Prostate gland (tissue), 2 donors: ENCODE data around the gene CHCHD3. TPM values are rescaled to one million over a fixed set of nuclear protein-coding genes. Genes with fewer than 3 reads are reported as not detected.

Experiments
- DNase-seq: peaks from one replicate; pipeline ENCODE4 v3.0.0-alpha.2; 2019; ENCODE audit warnings: low spot score
- H3K27ac ChIP-seq, 2 donors: fragments of 200-600 bp; sonication (generic); 2 replicates each; pipeline ENCODE4 v1.5.1; 2017 to 2019
- H3K27me3 ChIP-seq: fragments of 200-600 bp; sonication (generic); replicated peaks from 2 replicates; pipeline ENCODE4 v1.5.1; 2019; ENCODE audit not compliant: insufficient read depth
- H3K36me3 ChIP-seq, 2 donors: fragments of 200-600 bp; sonication (generic); 1 replicate in 1 of 2; 2 replicates in 1 of 2; pipeline versions ENCODE4 v1.5.1 to v1.8.1; 2017 to 2019
- H3K4me1 ChIP-seq: fragments of 200-600 bp; sonication (generic); replicated peaks from 2 replicates; pipeline ENCODE4 v1.5.1; 2019
- H3K4me3 ChIP-seq, 2 donors: fragments of 200-600 bp; sonication (generic); 2 replicates each; pipeline ENCODE4 v1.5.1; 2017 to 2019
- H3K9me3 ChIP-seq: fragments of 200-600 bp; sonication (generic); 2 replicates; pipeline ENCODE4 v1.5.1; 2017
- CTCF ChIP-seq, 4 experiments: fragments of 200-600 bp in 2 of 4; fragments of 450-650 bp in 2 of 4; sonication (generic) in 2 of 4; IDR thresholded peaks; 1 replicate in 3 of 4; 2 replicates in 1 of 4; pipeline ENCODE4 v1.5.1; 2016 to 2019; ENCODE audit warnings: antibody characterized with exemption in 4 of 4, mild to moderate bottlenecking in 2 of 4, moderate library complexity in 2 of 4
- POLR2A ChIP-seq: fragments of 450-650 bp; IDR thresholded peaks from one replicate; pipeline ENCODE4 v1.6.1; 2016; ENCODE audit warnings: antibody characterized with exemption, mild to moderate bottlenecking
- POLR2AphosphoS5 ChIP-seq: sonication (generic); formaldehyde crosslinking; IDR thresholded peaks from one replicate; pipeline ENCODE4 v1.6.1; 2017; ENCODE audit warnings: antibody characterized with exemption
- whole genome bisulfite sequencing: methylation state at CpG from one replicate; pipeline ENCODE4 v1.1.5; 2018; 5-methylcytosine and 5-hydroxymethylcytosine counted together
- intact Hi-C: fragments of 100-400 bp; cut with DNase I; formaldehyde crosslinking; loops from one replicate; pipeline ENCODE4 v1.14.2; 2022
- total RNA-seq, 2 donors: library from RNA; depleted of rRNA; stranded (reverse); fragments of >200 nt; gene quantifications; one replicate each; pipeline ENCODE4 v1.1.0, GENCODE V29; 2016

The CHCHD3 gene
- total RNA-seq, 2 donors from 2014 or later = 33.2 to 40.9 TPM

GRCh38 chr7:132817949-132818348 is 263.9 kb downstream of the CHCHD3 start:
- 30% methylated on average over 5 of the region's 5 CpGs for WGBS
- intact Hi-C loops = no loop called here
- Histone ChIP-seq H3K36me3 (no peaks in the 10 kb centered on the region), H3K4me1 (no peaks in the 10 kb centered on the region), H3K27ac (no peak overlapping the region), H3K4me3 (no peak overlapping the region), H3K9me3 (no peaks in the 10 kb centered on the region), H3K27me3 (no peaks in the 10 kb centered on the region)
- DNase-seq = no peak
- TF ChIP-seq POLR2AphosphoS5 = no peak
- TF ChIP-seq POLR2A = no peak
- no peak for TF ChIP-seq CTCF (IDR thresholded peaks at IDR 0.05)

GRCh38 chr7:132815696-132816311 is 266.1 kb downstream of the CHCHD3 start:
- no peak overlapping the region for H3K4me3 ChIP-seq
- intact Hi-C loops = no loop called here
- no peak for TF ChIP-seq POLR2AphosphoS5
- no peak for TF ChIP-seq POLR2A
- no peak for TF ChIP-seq CTCF (IDR thresholded peaks at IDR 0.05)
- no peaks in the 10 kb centered on the region for H3K36me3 ChIP-seq
- WGBS = 61% methylated on average over 6 of the region's 6 CpGs
- DNase-seq = no peak
- H3K4me1 ChIP-seq = no peaks in the 10 kb centered on the region
- no peaks in the 10 kb centered on the region for H3K9me3 ChIP-seq
- H3K27ac ChIP-seq = no peak overlapping the region
- no peaks in the 10 kb centered on the region for H3K27me3 ChIP-seq

GRCh38 chr7:132815130-132815529 is 266.8 kb downstream of the CHCHD3 start:
- Histone ChIP-seq H3K27me3 (no peaks in the 10 kb centered on the region), H3K9me3 (no peaks in the 10 kb centered on the region), H3K36me3 (no peaks in the 10 kb centered on the region), H3K4me3 (no peak overlapping the region), H3K27ac (no peak overlapping the region), H3K4me1 (no peaks in the 10 kb centered on the region)
- intact Hi-C loops = no loop called here
- TF ChIP-seq POLR2A = no peak
- TF ChIP-seq POLR2AphosphoS5 = no peak
- TF ChIP-seq CTCF (IDR thresholded peaks at IDR 0.05) = no peak
- no peak for DNase-seq

- TF ChIP-seq POLR2AphosphoS5 (no peak), POLR2A (no peak), CTCF (IDR thresholded peaks at IDR 0.05) (no peak)
- WGBS = 97% methylated on average over 2 of the region's 2 CpGs
- Histone ChIP-seq H3K36me3 (no peaks in the 10 kb centered on the region), H3K4me3 (no peak overlapping the region), H3K9me3 (no peaks in the 10 kb centered on the region), H3K4me1 (no peaks in the 10 kb centered on the region), H3K27ac (no peak overlapping the region), H3K27me3 (no peaks in the 10 kb centered on the region)
- DNase-seq = no peak
- intact Hi-C loops = no loop called here
These were observed 271.3 kb downstream of the CHCHD3 start for GRCh38 chr7:132810561-132810960.

GRCh38 chr7:132806834-132807233 is 275.1 kb downstream of the CHCHD3 start:
- 92% methylated on average over 4 of the region's 4 CpGs for WGBS
- Histone ChIP-seq H3K27me3 (no peaks in the 10 kb centered on the region), H3K27ac (no peak overlapping the region), H3K9me3 (no peaks in the 10 kb centered on the region), H3K36me3 (no peaks in the 10 kb centered on the region), H3K4me1 (no peaks in the 10 kb centered on the region), H3K4me3 (no peak overlapping the region)
- TF ChIP-seq CTCF (IDR thresholded peaks at IDR 0.05) (no peak), POLR2AphosphoS5 (no peak), POLR2A (no peak)
- no peak for DNase-seq
- intact Hi-C loops = no loop called here
